NCI-H2107 treated with DMSO at 0.1 percent for 48 hours (cell line): ENCODE data around the gene CEP97.
"Not testable (repeated sequence)": the region's sequence is repeated elsewhere in the genome, so short reads cannot be mapped to it uniquely, and the experiment has no call there.

ENCODE experiments used
- DNase-seq: peaks from one replicate; lab custom pipeline; 2025; ENCODE audit not compliant: unreplicated experiment; lab: John Stamatoyannopoulos, UW

The CEP97 gene

GRCh38 chr3:101724329-101725193 is at the start of gene CEP97:
Gene CEP97, plus strand, starts transcription at chr3:101724614. Its CDS starts 63 bp downstream, at chr3:101724677.
- DNase-seq: peak; percentile 98

GRCh38 chr3:101675709-101676215 is 48.7 kb upstream of the CEP97 start:
- no peak for DNase-seq

GRCh38 chr3:101676216-101676764 is 48.1 kb upstream of the CEP97 start:
- DNase-seq: no peak

GRCh38 chr3:101676765-101677435 is 47.5 kb upstream of the CEP97 start, which contains the start of gene ZBTB11:
Gene ZBTB11, minus strand, starts transcription at chr3:101677132. Its CDS starts 218 bp downstream, at chr3:101676914.
- no peak for DNase-seq

- DNase-seq: no peak
These were observed 46.8 kb upstream of the CEP97 start for GRCh38 chr3:101677436-101678286.

- not testable (repeated sequence) for DNase-seq
These were observed 45.6 kb upstream of the CEP97 start for GRCh38 chr3:101678837-101679236.

GRCh38 chr3:101680466-101680865 is 43.9 kb upstream of the CEP97 start:
- no peak for DNase-seq

GRCh38 chr3:101685050-101685400 is 39.4 kb upstream of the CEP97 start:
- no peak for DNase-seq

- no peak for DNase-seq
These were observed 38.5 kb upstream of the CEP97 start for GRCh38 chr3:101685870-101686307.

- DNase-seq: no peak
These were observed 37.1 kb upstream of the CEP97 start for GRCh38 chr3:101687142-101687931.

- DNase-seq: no peak
These were observed 35.1 kb upstream of the CEP97 start for GRCh38 chr3:101689286-101689685.

GRCh38 chr3:101690972-101691371 is 33.4 kb upstream of the CEP97 start:
- no peak for DNase-seq

- DNase-seq: not testable (repeated sequence)
These were observed 32.4 kb upstream of the CEP97 start for GRCh38 chr3:101691685-101692671.

- DNase-seq: not testable (repeated sequence)
These were observed 30.9 kb upstream of the CEP97 start for GRCh38 chr3:101693540-101693939.

- not testable (repeated sequence) for DNase-seq
These were observed 29.6 kb upstream of the CEP97 start for GRCh38 chr3:101694836-101695235.

- no peak for DNase-seq
These were observed 28.5 kb upstream of the CEP97 start for GRCh38 chr3:101695779-101696372.

- no peak for DNase-seq
These were observed 22.4 kb upstream of the CEP97 start for GRCh38 chr3:101701696-101702634.
